ENCODE measurements around the gene ABHD2. TPM values are rescaled to one million over a fixed set of nuclear protein-coding genes. Genes with fewer than 3 reads are reported as not detected.
A peak's percentile ranks its signal among the peaks of the same experiment; 100 is the strongest.

Gene ABHD2
- total RNA-seq, 1 donor from 2014 or later, result 202 TPM

GRCh38 chr15:89197503-89197971 lies 109.3 kb downstream of the ABHD2 start:
- ATAC-seq, result peak; percentile 80 to 85
- peak; percentile 73 for DNase-seq
- intact Hi-C loops (cut with DNase I), result no loop called here
- H3K36me3 ChIP-seq, result peaks cover 83% of the 10 kb centered on the region
- H3K27ac ChIP-seq, result peak overlapping the region; percentile 53
- no peaks in the 10 kb centered on the region for H3K27me3 ChIP-seq (ENCODE audit: low read depth)
- H3K9me3 ChIP-seq, result no peaks in the 10 kb centered on the region
- peaks cover 13% of the 10 kb centered on the region for H3K4me1 ChIP-seq
- TF ChIP-seq, protein P1, sequence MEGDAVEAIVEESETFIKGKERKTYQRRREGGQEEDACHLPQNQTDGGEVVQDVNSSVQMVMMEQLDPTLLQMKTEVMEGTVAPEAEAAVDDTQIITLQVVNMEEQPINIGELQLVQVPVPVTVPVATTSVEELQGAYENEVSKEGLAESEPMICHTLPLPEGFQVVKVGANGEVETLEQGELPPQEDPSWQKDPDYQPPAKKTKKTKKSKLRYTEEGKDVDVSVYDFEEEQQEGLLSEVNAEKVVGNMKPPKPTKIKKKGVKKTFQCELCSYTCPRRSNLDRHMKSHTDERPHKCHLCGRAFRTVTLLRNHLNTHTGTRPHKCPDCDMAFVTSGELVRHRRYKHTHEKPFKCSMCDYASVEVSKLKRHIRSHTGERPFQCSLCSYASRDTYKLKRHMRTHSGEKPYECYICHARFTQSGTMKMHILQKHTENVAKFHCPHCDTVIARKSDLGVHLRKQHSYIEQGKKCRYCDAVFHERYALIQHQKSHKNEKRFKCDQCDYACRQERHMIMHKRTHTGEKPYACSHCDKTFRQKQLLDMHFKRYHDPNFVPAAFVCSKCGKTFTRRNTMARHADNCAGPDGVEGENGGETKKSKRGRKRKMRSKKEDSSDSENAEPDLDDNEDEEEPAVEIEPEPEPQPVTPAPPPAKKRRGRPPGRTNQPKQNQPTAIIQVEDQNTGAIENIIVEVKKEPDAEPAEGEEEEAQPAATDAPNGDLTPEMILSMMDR (IDR thresholded peaks at IDR 0.05), result no peak
- H3K4me3 ChIP-seq, result no peak overlapping the region

- DNase-seq (no peak), ATAC-seq (no peak)
- H3K4me1 ChIP-seq, result peaks cover 13% of the 10 kb centered on the region
- H3K4me3 ChIP-seq, result no peak overlapping the region
- H3K9me3 ChIP-seq, result no peaks in the 10 kb centered on the region
- intact Hi-C loops (cut with DNase I), result no loop called here
- no peaks in the 10 kb centered on the region for H3K27me3 ChIP-seq (ENCODE audit: low read depth)
- TF ChIP-seq, protein P1 (IDR thresholded peaks at IDR 0.05), result no peak
- peaks cover 76% of the 10 kb centered on the region for H3K36me3 ChIP-seq
- H3K27ac ChIP-seq, result no peak overlapping the region
Observed at GRCh38 chr15:89198196-89198595, 109.9 kb downstream of the ABHD2 start.

DNA sequence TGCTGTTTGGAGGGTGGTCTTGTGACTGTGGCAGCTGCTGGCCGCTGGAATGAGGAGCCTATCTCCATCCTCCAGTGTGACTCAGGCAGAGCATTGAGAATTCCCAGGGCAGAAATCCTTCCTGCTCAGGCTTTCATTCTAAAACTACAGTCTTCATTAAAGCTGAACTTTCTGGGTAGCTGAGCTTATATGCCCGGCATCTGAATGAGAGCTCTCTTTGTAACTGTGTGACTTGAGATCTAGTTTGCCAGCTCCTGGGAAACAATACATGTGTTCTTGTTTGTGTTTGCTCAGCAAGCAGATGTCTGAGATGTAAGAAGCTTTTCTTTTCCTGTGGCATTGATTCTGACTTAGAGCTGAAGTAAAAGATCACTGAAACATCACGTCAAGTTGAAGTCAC lies 110.7 kb downstream of the ABHD2 start:
- no peak overlapping the region for H3K27ac ChIP-seq
- ATAC-seq, result no peak
- H3K27me3 ChIP-seq (ENCODE audit: low read depth), result no peaks in the 10 kb centered on the region
- no peak overlapping the region for H3K4me3 ChIP-seq
- H3K4me1 ChIP-seq, result peaks cover 13% of the 10 kb centered on the region
- TF ChIP-seq, protein P1 (IDR thresholded peaks at IDR 0.05), result no peak
- peaks cover 69% of the 10 kb centered on the region for H3K36me3 ChIP-seq
- H3K9me3 ChIP-seq, result no peaks in the 10 kb centered on the region
- intact Hi-C loops (cut with DNase I), result no loop called here
- DNase-seq, result no peak

GRCh38 chr15:89199746-89200145 lies 111.5 kb downstream of the ABHD2 start:
- H3K27ac ChIP-seq, result no peak overlapping the region
- no peaks in the 10 kb centered on the region for H3K9me3 ChIP-seq
- DNase-seq (no peak), ATAC-seq (no peak)
- no peaks in the 10 kb centered on the region for H3K27me3 ChIP-seq (ENCODE audit: low read depth)
- H3K4me1 ChIP-seq, result peaks cover 13% of the 10 kb centered on the region
- TF ChIP-seq, protein P1 (IDR thresholded peaks at IDR 0.05), result no peak
- H3K4me3 ChIP-seq, result no peak overlapping the region
- intact Hi-C loops (cut with DNase I), result no loop called here
- peaks cover 61% of the 10 kb centered on the region for H3K36me3 ChIP-seq

GRCh38 chr15:89200182-89200581 lies 111.9 kb downstream of the ABHD2 start:
- Histone ChIP-seq H3K9me3 (no peaks in the 10 kb centered on the region), H3K4me1 (peaks cover 13% of the 10 kb centered on the region), H3K36me3 (peaks cover 56% of the 10 kb centered on the region), H3K27me3 (ENCODE audit: low read depth) (no peaks in the 10 kb centered on the region), H3K4me3 (no peak overlapping the region), H3K27ac (no peak overlapping the region)
- DNase-seq (no peak), ATAC-seq (no peak)
- intact Hi-C loops (cut with DNase I), result no loop called here
- TF ChIP-seq, protein P1 (IDR thresholded peaks at IDR 0.05), result no peak
